Lower leg skin (tissue), 4 donors: ENCODE data around the gene TNFRSF6B. TPM values are rescaled to one million over a fixed set of nuclear protein-coding genes. Genes with fewer than 3 reads are reported as not detected.

Experiments used
- DNase-seq, 2 donors: peaks; one replicate each; pipeline ENCODE4 v3.0.0-alpha.2; 2019; ENCODE audit warnings: low spot score in 2 of 2
- H3K4me3 ChIP-seq: fragments of 200-600 bp; sonication (generic); 2 replicates; pipeline ENCODE4 v1.5.1; 2017; ENCODE audit warnings: mild to moderate bottlenecking, low read depth; ENCODE audit not compliant: poor library complexity, severe bottlenecking
- POLR2A ChIP-seq, 2 donors: fragments of 450-650 bp; IDR thresholded peaks; one replicate each; pipeline ENCODE4 v1.6.1; 2016 to 2017; ENCODE audit warnings: antibody characterized with exemption in 2 of 2, mild to moderate bottlenecking in 1 of 2, moderate library complexity in 1 of 2
- whole genome bisulfite sequencing, 2 donors: methylation state at CpG; one replicate each; pipeline ENCODE4 v1.1.5; 2018; 5-methylcytosine and 5-hydroxymethylcytosine counted together
- intact Hi-C: fragments of 100-400 bp; cut with DNase I; formaldehyde crosslinking; loops from one replicate; pipeline ENCODE4 v1.15.0; 2023; ENCODE audit warnings: low total_unique reads
- total RNA-seq, 4 donors: library from RNA; depleted of rRNA; stranded (reverse); fragments of >200 nt; gene quantifications; one replicate each; pipeline ENCODE4 v1.1.0, GENCODE V29; 2016
- TF ChIP-seq, protein P1 (sequence below), 3 donors: fragments of 450-650 bp; IDR thresholded peaks; one replicate each; pipeline ENCODE4 v1.5.1; 2016; ENCODE audit warnings: antibody characterized with exemption in 3 of 3, mild to moderate bottlenecking in 3 of 3, moderate library complexity in 2 of 3

The TNFRSF6B gene
- total RNA-seq, 4 donors from 2014 or later, result 3.0 to 49.5 (median 12.1) TPM

DNA sequence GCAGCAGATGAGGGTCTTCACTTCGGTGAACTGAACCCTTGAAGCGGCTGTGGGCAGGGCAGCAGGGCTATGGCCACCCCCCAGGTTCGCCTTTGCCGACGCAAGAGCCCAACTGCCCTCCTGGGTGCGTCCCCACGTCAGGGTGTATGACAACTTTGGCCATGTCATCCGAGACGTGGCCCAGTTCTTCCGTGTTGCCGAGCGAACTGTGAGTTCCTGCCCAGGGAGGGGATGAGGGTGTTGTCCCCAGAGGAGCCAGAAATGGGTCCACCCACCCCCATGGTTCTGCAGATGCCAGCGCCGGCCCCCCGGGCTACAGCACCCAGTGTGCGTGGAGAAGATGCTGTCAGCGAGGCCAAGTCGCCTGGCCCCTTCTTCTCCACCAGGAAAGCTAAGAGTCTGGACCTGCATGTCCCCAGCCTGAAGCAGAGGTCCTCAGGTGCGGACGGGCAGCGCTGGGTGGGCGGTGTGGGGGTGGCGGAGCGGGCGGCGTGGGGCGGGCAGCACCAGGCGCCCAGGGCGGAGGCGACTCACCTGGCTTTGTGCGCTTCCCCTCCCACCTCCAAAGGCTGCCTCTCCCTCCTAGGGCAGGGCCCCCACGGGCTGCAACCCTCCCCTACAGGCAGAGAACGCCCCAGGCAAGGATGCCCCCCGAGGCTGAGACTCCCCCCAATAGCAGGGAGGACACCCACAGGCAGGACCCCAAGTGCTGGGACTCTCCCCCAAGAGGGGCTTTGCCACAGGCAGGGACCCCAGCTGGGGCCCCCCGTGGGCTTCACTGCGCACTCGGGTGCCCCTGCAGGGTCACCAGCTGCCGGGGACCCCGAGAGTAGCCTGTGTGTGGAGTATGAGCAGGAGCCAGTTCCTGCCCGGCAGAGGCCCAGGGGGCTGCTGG lies 6.2 kb upstream of the TNFRSF6B start:
- WGBS, 2 donors, result 68 to 73% methylated on average over 19 to 36 of the region's 40 CpGs
- peak in 1 of 2 donors; percentile 83 for DNase-seq
- intact Hi-C loops, result no loop called here
- no peak for TF ChIP-seq POLR2A (IDR thresholded peaks at IDR 0.05)
- TF ChIP-seq, protein P1, sequence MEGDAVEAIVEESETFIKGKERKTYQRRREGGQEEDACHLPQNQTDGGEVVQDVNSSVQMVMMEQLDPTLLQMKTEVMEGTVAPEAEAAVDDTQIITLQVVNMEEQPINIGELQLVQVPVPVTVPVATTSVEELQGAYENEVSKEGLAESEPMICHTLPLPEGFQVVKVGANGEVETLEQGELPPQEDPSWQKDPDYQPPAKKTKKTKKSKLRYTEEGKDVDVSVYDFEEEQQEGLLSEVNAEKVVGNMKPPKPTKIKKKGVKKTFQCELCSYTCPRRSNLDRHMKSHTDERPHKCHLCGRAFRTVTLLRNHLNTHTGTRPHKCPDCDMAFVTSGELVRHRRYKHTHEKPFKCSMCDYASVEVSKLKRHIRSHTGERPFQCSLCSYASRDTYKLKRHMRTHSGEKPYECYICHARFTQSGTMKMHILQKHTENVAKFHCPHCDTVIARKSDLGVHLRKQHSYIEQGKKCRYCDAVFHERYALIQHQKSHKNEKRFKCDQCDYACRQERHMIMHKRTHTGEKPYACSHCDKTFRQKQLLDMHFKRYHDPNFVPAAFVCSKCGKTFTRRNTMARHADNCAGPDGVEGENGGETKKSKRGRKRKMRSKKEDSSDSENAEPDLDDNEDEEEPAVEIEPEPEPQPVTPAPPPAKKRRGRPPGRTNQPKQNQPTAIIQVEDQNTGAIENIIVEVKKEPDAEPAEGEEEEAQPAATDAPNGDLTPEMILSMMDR (IDR thresholded peaks at IDR 0.05), result no peak
- H3K4me3 ChIP-seq, result no peak overlapping the region

DNA sequence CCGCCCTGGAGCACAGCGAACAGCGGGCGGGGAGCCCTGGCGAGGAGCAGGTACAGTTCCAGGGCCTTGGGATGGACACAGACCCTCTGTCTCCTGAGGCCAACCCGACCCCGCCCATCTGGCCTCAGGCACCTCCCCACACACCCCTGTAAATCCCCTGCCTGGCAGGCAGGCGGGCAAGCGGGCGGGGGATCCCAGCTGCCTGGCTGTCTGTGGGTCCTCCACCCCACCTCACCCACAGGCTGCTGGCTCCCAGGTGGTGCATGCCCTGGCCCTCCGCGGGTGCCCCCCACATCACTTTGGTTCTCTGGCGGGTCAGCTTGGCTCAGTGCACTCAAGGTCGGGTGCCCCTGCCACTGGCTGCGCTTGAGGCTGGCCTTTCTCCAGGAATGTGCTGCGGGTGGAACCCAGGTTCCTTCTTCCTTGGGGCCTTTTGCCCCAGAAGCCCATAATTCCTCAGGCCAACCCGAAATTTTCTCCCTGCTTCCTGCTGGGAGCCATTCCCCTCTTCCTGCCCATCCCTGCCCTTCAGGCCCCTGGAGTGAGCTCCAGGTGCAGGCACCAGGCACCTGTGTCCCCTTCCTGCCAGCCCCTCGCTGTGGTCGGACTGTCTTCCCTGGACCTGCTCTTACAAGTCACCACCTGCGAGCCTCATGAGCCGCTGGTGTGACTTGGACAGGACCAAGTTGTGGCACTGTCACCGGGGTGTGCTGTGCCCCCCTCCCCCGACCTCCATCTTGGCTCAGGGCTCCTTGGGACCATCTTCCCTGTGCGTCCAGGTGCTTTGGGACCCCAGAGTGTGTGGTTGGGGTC lies 5.3 kb upstream of the TNFRSF6B start:
- WGBS, 2 donors, result 60 to 68% methylated on average over 18 to 19 of the region's 24 CpGs
- no peak for TF ChIP-seq POLR2A (IDR thresholded peaks at IDR 0.05)
- TF ChIP-seq, protein P1 (IDR thresholded peaks at IDR 0.05), result no peak
- intact Hi-C loops, result no loop called here
- H3K4me3 ChIP-seq, result no peak overlapping the region
- peak in 1 of 2 donors; percentile 85 for DNase-seq

DNA sequence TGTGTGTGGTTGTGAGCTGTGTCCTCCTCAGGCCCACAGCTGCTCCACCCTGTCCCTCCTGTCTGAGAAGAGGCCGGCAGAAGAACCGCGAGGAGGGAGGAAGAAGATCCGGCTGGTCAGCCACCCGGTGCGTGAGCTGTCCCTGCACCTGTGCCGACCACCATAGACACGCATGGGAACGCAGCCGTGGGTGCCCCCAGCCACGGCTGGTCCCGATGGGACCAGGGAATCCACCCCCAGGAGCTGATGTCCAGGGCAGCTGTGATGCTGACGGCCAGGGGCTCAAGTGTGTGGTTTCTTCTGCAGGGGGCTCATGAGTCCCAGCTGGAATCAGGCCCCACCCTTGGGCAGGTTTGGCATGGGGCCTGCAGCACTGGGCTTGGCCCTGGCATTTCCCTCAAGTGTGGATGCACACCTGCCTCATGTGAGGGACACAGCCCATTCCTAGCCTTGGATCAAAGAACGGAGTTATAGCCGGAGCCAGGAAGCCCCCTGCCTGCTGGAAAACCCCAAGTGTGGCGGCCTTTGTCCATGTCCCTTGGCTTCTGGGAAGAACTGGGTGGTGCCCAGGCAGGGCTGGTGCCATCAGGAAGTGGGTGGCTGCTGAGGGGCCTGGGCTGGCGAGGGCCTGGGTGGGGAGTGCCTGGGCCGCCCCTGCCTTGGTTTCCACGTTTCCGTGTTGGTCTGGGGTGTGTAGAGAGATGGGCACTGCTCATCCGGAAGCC lies 4.6 kb upstream of the TNFRSF6B start:
- no peak for TF ChIP-seq POLR2A (IDR thresholded peaks at IDR 0.05)
- TF ChIP-seq, protein P1 (IDR thresholded peaks at IDR 0.05), result no peak
- 57 to 76% methylated on average over 13 to 19 of the region's 21 CpGs for WGBS, 2 donors

DNA sequence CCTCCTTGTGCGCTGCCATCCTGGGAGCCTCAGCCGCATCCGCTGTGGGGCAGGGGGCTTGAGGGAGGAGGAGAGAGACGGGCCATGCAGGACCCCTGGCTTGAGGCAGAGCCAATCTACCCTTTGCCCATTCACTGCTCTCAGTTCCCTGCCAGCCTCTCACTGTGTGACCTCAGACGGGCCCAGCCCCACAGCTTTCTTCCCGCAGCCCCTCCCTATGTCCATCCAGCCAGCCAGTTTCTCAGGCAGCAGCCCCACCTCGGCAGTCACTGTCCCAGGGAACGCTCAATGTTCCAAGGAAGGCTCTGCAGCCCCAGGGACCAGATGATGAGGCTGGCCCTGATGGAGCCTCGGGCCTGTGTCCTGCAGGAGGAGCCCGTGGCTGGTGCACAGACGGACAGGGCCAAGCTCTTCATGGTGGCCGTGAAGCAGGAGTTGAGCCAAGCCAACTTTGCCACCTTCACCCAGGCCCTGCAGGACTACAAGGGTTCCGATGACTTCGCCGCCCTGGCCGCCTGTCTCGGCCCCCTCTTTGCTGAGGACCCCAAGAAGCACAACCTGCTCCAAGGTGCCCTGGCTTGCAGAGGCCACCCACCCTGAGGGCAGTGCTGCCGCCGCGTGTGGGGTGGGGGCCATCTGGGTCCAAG lies 3.9 kb upstream of the TNFRSF6B start:
- TF ChIP-seq, protein P1 (IDR thresholded peaks at IDR 0.05), result no peak
- TF ChIP-seq POLR2A (IDR thresholded peaks at IDR 0.05), result no peak
- WGBS, 2 donors, result 54 to 69% methylated on average over 9 to 20 of the region's 20 CpGs
- no peak overlapping the region for H3K4me3 ChIP-seq
- intact Hi-C loops, result no loop called here
- no peak for DNase-seq

More for the DNA sequence above, 4.6 kb upstream of the TNFRSF6B start:
- intact Hi-C loops, result no loop called here
- no peak overlapping the region for H3K4me3 ChIP-seq
- DNase-seq, result no peak

GRCh38 chr20:63693083-63693732 lies 3.2 kb upstream of the TNFRSF6B start:
- no peak for TF ChIP-seq POLR2A (IDR thresholded peaks at IDR 0.05)
- TF ChIP-seq, protein P1 (IDR thresholded peaks at IDR 0.05), result no peak
- intact Hi-C loops, result no loop called here
- 83 to 93% methylated on average over 10 of the region's 10 CpGs for WGBS, 2 donors
- no peak overlapping the region for H3K4me3 ChIP-seq
- DNase-seq, result no peak
